Esophagus squamous epithelium (tissue), 4 donors: ENCODE data around the gene PHRF1.

Experiments
- CTCF ChIP-seq, 6 experiments: fragments of 450-650 bp in 4 of 6; fragments of 200-600 bp in 2 of 6; sonication (generic) in 2 of 6; IDR thresholded peaks; one replicate each; pipeline ENCODE4 v1.5.1; 2016 to 2019; ENCODE audit warnings: antibody characterized with exemption in 6 of 6, mild to moderate bottlenecking in 4 of 6, moderate library complexity in 4 of 6
- POLR2A ChIP-seq, 4 donors: fragments of 450-650 bp; IDR thresholded peaks; one replicate each; pipeline ENCODE4 v1.6.1; 2017; ENCODE audit warnings: antibody characterized with exemption in 4 of 4, mild to moderate bottlenecking in 4 of 4, moderate library complexity in 3 of 4

- no peak for TF ChIP-seq CTCF (IDR thresholded peaks at IDR 0.05)
- TF ChIP-seq POLR2A (IDR thresholded peaks at IDR 0.05) = no peak
Observed at GRCh38 chr11:529728-530411, 46.4 kb upstream of the PHRF1 start.
